Transverse colon (tissue), 4 donors: ENCODE results near the gene SLC46A1. TPM values are rescaled to one million over a fixed set of nuclear protein-coding genes. Genes with fewer than 3 reads are reported as not detected.

Source experiments
- DNase-seq: peaks from one replicate; pipeline ENCODE4 v3.0.0-alpha.2; 2019
- H3K27ac ChIP-seq, 4 donors: fragments of 200-600 bp; sonication (generic); 2 replicates each; pipeline ENCODE4 v1.5.1; 2016 to 2018; ENCODE audit warnings: inconsistent platforms in 4 of 4
- H3K27me3 ChIP-seq: fragments of 200-600 bp; sonication (generic); 2 replicates; pipeline ENCODE4 v1.5.1; 2017; ENCODE audit warnings: inconsistent platforms
- H3K36me3 ChIP-seq, 4 donors: fragments of 200-600 bp; sonication (generic); 2 replicates each; pipeline ENCODE4 v1.5.1; 2017 to 2019; ENCODE audit warnings: inconsistent platforms in 4 of 4
- H3K4me1 ChIP-seq, 4 donors: fragments of 200-600 bp; sonication (generic); 2 replicates each; pipeline ENCODE4 v1.5.1; 2017 to 2020; ENCODE audit warnings: inconsistent platforms in 4 of 4
- H3K4me3 ChIP-seq, 4 donors: fragments of 200-600 bp; sonication (generic); 1 replicate in 1 of 4; 2 replicates in 3 of 4; pipeline versions ENCODE4 v1.5.1 to v1.6.1; 2017 to 2019; ENCODE audit warnings: inconsistent platforms in 4 of 4
- H3K9me3 ChIP-seq, 2 donors: fragments of 200-600 bp; sonication (generic); 2 replicates each; pipeline ENCODE4 v1.5.1; 2017 to 2019; ENCODE audit warnings: inconsistent platforms in 2 of 2
- EP300 ChIP-seq: sonication (generic); formaldehyde crosslinking; IDR thresholded peaks from one replicate; pipeline ENCODE4 v1.6.1; 2017; ENCODE audit warnings: antibody characterized with exemption, low read depth
- POLR2A ChIP-seq: fragments of 450-650 bp; IDR thresholded peaks from one replicate; pipeline ENCODE4 v1.6.1; 2016; ENCODE audit warnings: antibody characterized with exemption, mild to moderate bottlenecking, moderate library complexity
- POLR2AphosphoS5 ChIP-seq, 3 donors: sonication (generic); formaldehyde crosslinking; IDR thresholded peaks; one replicate each; pipeline ENCODE4 v1.6.1; 2016; ENCODE audit warnings: antibody characterized with exemption in 3 of 3
- WGBS, 2 donors: methylation state at CpG; one replicate each; pipeline ENCODE4 v1.1.5; 2018; ENCODE audit warnings: low coverage in 1 of 2; 5-methylcytosine and 5-hydroxymethylcytosine counted together
- in situ Hi-C, 4 donors: fragments of 200-750 bp; cut with MboI; loops; one replicate each; pipeline versions ENCODE4 v1.15.0 to v1.15.1; 2017; ENCODE audit warnings: low sequenced_read_pairs in 3 of 4, low pct_ligation_motif_present in 1 of 4, low pct_unique_long_range_greater_than_20kb in 1 of 4
- intact Hi-C: fragments of 100-400 bp; cut with DNase I; formaldehyde crosslinking; loops from one replicate; pipeline ENCODE4 v1.15.1; 2023; ENCODE audit warnings: low total_unique reads
- total RNA-seq, 4 donors: library from RNA; depleted of rRNA; stranded (reverse); fragments of >200 nt; gene quantifications; one replicate each; pipeline ENCODE4 v1.1.0, GENCODE V29; 2016
- TF ChIP-seq, protein P1 (sequence below), 5 experiments: fragments of 200-600 bp in 3 of 5; fragments of 450-650 bp in 2 of 5; sonication (generic) in 3 of 5; IDR thresholded peaks; 1 replicate in 2 of 5; 2 replicates in 3 of 5; pipeline ENCODE4 v1.5.1; 2016 to 2017; ENCODE audit warnings: antibody characterized with exemption in 5 of 5, inconsistent platforms in 3 of 5, mild to moderate bottlenecking in 2 of 5, moderate library complexity in 1 of 5

SLC46A1 gene
- total RNA-seq, 4 donors from 2014 or later: 7.5 to 15.9 (median 11.0) TPM

DNA sequence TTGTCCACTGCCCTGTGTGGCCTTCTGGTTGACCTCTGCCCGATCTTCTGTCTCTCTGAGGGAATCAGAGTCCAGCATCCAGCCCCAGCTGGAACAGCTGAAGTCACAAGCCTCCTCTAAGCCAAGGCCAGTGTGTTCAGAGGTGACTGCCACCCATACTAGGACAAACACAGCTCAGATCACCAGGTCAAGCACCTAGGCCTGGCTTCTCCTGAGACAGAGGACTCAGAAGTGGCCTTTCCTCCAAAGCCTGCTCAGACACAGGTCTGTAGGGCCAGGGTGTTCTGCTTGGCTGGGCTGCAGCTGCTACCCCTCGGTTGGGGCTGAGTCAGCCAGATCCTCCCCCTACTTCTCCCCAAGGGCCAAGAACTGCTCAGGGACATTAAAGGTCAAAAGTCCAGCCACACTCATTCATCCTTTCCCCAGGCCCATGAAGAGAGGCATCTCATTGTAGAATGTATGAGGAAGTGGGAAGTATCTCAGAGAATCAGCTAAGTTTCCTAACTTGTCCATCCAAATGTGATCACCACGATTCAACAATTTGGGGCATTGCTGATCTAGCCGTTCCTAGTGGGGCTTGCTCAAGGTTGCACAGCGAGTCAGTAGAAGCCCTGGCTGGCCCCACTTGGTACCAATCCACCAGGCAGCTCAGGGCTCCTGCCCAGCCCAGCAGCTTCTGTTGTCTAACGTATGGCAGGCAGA, 7.6 kb downstream of the SLC46A1 start:
- Histone ChIP-seq H3K27me3 (no peaks in the 10 kb centered on the region), H3K36me3 (no peaks in the 10 kb centered on the region), H3K27ac (no peak overlapping the region), H3K9me3 (no peaks in the 10 kb centered on the region), H3K4me1 (no peaks in the 10 kb centered on the region), H3K4me3 (no peak overlapping the region)
- in situ Hi-C loops (no loop called here), intact Hi-C loops (no loop called here)
- no peak for TF ChIP-seq POLR2A
- DNase-seq: no peak
- WGBS, 2 donors: 66% methylated on average over 6 of the region's 6 CpGs; no CpG with 5 or more reads in 1 of the 2 donors

DNA sequence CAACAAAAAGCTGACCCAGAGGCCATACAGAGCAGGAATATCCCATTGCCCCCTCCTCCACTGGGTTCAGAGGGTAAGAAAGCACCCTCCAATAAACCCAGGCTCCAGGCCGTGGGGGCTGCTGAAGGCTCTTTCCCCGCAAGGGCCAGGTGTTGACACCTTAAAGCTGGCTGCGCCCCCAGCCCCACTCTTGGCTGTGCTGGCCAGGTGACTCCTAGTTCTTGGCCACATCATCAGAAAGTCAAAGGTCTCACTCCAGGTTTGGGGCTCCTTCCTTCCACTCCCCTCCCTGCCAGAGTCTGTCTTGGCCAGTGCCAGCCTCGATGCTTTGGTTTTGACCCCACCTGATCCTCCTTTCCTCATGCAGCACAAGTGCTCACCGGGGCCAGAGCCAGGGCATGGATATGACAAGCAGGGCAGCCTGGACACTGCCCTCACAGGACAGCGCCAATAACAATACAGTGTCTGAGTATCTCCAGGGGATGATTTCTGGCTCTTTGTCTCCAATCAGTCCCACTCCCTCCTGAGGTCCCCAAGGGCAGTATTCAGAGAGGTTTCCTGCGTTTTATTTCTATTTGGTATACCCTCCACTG, 8.2 kb downstream of the SLC46A1 start:
- H3K27me3 ChIP-seq: no peaks in the 10 kb centered on the region
- no peaks in the 10 kb centered on the region for H3K4me1 ChIP-seq
- no peak overlapping the region for H3K27ac ChIP-seq
- no peak overlapping the region for H3K4me3 ChIP-seq
- WGBS, 2 donors: 76 to 79% methylated on average over 3 to 7 of the region's 7 CpGs
- intact Hi-C loops: no loop called here
- no peaks in the 10 kb centered on the region for H3K36me3 ChIP-seq
- in situ Hi-C loops: no loop called here
- no peak for DNase-seq
- TF ChIP-seq EP300: no peak
- TF ChIP-seq, protein P1, sequence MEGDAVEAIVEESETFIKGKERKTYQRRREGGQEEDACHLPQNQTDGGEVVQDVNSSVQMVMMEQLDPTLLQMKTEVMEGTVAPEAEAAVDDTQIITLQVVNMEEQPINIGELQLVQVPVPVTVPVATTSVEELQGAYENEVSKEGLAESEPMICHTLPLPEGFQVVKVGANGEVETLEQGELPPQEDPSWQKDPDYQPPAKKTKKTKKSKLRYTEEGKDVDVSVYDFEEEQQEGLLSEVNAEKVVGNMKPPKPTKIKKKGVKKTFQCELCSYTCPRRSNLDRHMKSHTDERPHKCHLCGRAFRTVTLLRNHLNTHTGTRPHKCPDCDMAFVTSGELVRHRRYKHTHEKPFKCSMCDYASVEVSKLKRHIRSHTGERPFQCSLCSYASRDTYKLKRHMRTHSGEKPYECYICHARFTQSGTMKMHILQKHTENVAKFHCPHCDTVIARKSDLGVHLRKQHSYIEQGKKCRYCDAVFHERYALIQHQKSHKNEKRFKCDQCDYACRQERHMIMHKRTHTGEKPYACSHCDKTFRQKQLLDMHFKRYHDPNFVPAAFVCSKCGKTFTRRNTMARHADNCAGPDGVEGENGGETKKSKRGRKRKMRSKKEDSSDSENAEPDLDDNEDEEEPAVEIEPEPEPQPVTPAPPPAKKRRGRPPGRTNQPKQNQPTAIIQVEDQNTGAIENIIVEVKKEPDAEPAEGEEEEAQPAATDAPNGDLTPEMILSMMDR (IDR thresholded peaks at IDR 0.05): no peak
- TF ChIP-seq POLR2AphosphoS5 (IDR thresholded peaks at IDR 0.05): no peak
- no peak for TF ChIP-seq POLR2A
- H3K9me3 ChIP-seq: no peaks in the 10 kb centered on the region

DNA sequence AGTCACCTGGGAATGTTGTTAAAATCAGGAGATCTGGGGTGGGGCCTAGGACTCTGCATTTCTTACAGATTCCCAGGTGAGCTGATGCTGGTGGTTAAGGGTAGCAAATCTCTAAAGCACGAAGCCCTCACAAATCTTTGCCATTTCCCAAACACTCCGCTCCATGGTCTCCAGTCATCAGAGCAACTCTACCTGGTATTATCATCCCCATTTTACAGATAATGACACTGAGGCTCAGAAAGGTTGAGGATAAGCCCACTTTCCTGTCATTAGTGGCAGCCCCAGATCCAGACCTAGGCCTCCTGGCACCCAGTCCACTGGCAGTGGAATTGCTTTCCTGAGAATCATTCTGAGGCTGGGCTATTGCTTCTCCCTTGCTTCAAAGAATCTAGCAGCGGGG, 8.7 kb downstream of the SLC46A1 start:
- intact Hi-C loops (no loop called here), in situ Hi-C loops (no loop called here)
- no peaks in the 10 kb centered on the region for H3K4me1 ChIP-seq
- no peaks in the 10 kb centered on the region for H3K27me3 ChIP-seq
- H3K4me3 ChIP-seq: no peak overlapping the region
- H3K36me3 ChIP-seq: peaks cover 0 to 2% (median 0%) of the 10 kb centered on the region in 4 donors
- no peak overlapping the region for H3K27ac ChIP-seq
- H3K9me3 ChIP-seq: no peaks in the 10 kb centered on the region
- TF ChIP-seq POLR2A (no peak), EP300 (no peak), POLR2AphosphoS5 (IDR thresholded peaks at IDR 0.05) (no peak)
- TF ChIP-seq, protein P1 (IDR thresholded peaks at IDR 0.05): no peak
- WGBS, 2 donors: 95 to 100% methylated on average over 1 to 3 of the region's 3 CpGs
- DNase-seq: no peak

DNA sequence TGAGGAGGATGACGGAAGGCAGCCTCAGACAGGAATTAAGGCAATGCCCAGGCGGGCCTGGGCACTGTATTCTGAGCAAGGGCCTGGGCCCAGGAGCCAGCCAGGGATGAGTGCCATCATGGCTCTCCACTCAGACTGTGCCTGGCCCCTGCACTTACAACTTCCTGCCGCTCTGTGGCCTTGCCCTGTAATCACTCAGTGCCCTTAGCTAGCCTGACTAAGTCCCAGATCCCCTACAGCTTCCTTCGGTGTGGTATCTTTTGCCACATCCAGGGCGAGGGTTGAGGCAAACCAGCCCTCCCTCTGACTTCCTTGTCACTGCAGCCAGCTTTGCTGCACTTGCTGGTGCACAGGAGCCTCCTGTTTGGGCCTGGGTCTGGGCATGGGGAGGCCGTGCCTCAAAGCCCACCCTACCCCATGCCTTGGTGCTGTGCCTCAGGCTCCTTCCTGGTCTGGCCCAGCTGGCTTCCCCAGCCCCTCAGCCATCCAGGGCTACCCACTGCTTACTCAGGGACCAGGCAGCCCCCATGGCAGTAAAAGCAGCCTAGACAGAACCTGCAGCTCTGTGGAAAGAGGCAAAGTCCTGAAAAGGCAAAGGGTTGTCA, 9.3 kb downstream of the SLC46A1 start:
- no peak overlapping the region for H3K27ac ChIP-seq
- 40 to 56% methylated on average over 1 to 6 of the region's 6 CpGs for WGBS, 2 donors

More for the DNA sequence above, 9.3 kb downstream of the SLC46A1 start:
- TF ChIP-seq, protein P1 (IDR thresholded peaks at IDR 0.05): no peak
- no peak for TF ChIP-seq EP300
- TF ChIP-seq POLR2A: no peak
- Histone ChIP-seq H3K4me3 (no peak overlapping the region), H3K27me3 (no peaks in the 10 kb centered on the region), H3K9me3 (no peaks in the 10 kb centered on the region), H3K4me1 (no peaks in the 10 kb centered on the region), H3K36me3 (peaks cover 0 to 4% (median 0%) of the 10 kb centered on the region in 4 donors)
- intact Hi-C loops: no loop called here
- in situ Hi-C loops: no loop called here
- no peak for DNase-seq
